ENCODE measurements around the gene AUP1.

Gene AUP1

GRCh38 chr2:74530239-74531187, 1.0 kb upstream of the AUP1 start:
- DNase-seq (ENCODE audit: low read depth): peak; percentile 63

DNA sequence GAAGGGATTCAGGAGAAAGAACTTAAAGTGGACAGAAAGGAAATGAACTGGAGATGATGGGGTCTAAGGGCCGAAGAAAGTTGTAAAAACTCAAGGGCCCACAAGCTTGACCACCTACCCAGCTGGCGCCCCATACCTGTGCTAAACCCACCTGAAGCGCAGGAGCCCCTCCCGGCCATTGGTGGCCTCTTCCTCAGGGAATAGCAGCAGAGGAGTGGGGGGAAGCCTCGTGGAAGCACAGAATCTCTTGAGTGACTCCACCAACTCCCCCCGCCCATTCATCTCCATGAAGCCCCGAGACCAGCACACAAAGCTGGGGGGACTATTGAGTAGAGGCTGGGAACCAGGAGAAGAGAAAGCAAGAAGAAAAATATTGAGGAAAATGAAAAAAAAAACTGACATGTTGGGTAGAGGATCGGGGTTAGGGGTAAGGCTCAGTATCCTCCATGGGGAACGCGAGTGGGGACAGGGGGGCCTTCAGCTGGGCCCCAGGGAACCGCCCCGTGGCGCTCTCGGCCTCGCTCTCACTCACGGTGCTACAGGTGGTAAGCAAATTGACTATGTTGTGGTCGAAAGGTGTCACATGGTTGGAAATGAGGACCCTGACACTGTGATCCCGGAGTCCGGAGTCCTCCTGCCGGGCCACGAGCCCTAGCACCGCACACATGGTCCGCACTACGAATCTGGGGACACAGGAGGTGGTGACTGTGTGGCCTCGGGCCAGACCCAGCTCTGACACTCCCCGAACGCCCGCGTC, 728 bp downstream of the AUP1 start:
- Histone ChIP-seq H3K9me3 (ENCODE audit: control insufficient read depth, low read length) (no peaks in the 10 kb centered on the region), H3K4me1 (ENCODE audit: control insufficient read depth, insufficient read depth, low read length) (peaks cover 27% of the 10 kb centered on the region), H3K36me3 (ENCODE audit: control insufficient read depth, insufficient read depth, low read length, severe bottlenecking) (peaks cover 37% of the 10 kb centered on the region), H3K4me3 (ENCODE audit: low read length) (peak overlapping the region; percentile 98), H3K9ac (ENCODE audit: low read length) (peak overlapping the region; percentile 99), H3K27me3 (replicated peaks; ENCODE audit: control insufficient read depth, insufficient read depth, low read length) (no peaks in the 10 kb centered on the region)
- no peak for DNase-seq (ENCODE audit: low read depth)

More at GRCh38 chr2:74530239-74531187, 1.0 kb upstream of the AUP1 start:
- H3K9ac ChIP-seq (ENCODE audit: low read length): peak overlapping the region; percentile 99
- no peaks in the 10 kb centered on the region for H3K27me3 ChIP-seq (replicated peaks; ENCODE audit: control insufficient read depth, insufficient read depth, low read length)
- peaks cover 37% of the 10 kb centered on the region for H3K36me3 ChIP-seq (ENCODE audit: control insufficient read depth, insufficient read depth, low read length, severe bottlenecking)
- peak overlapping the region; percentile 98 for H3K4me3 ChIP-seq (ENCODE audit: low read length)
- H3K4me1 ChIP-seq (ENCODE audit: control insufficient read depth, insufficient read depth, low read length): peaks cover 27% of the 10 kb centered on the region
- no peaks in the 10 kb centered on the region for H3K9me3 ChIP-seq (ENCODE audit: control insufficient read depth, low read length)

GRCh38 chr2:74527741-74528140, 1.8 kb downstream of the AUP1 start:
- Histone ChIP-seq H3K36me3 (ENCODE audit: control insufficient read depth, insufficient read depth, low read length, severe bottlenecking) (peaks cover 28% of the 10 kb centered on the region), H3K4me1 (ENCODE audit: control insufficient read depth, insufficient read depth, low read length) (peaks cover 27% of the 10 kb centered on the region), H3K9ac (ENCODE audit: low read length) (no peak overlapping the region), H3K4me3 (ENCODE audit: low read length) (peak overlapping the region; percentile 98), H3K9me3 (ENCODE audit: control insufficient read depth, low read length) (no peaks in the 10 kb centered on the region), H3K27me3 (replicated peaks; ENCODE audit: control insufficient read depth, insufficient read depth, low read length) (peaks cover 5% of the 10 kb centered on the region)
- DNase-seq (ENCODE audit: low read depth): no peak

GRCh38 chr2:74526649-74527230, 2.8 kb downstream of the AUP1 start:
- no peaks in the 10 kb centered on the region for H3K9me3 ChIP-seq (ENCODE audit: control insufficient read depth, low read length)
- peaks cover 14% of the 10 kb centered on the region for H3K27me3 ChIP-seq (replicated peaks; ENCODE audit: control insufficient read depth, insufficient read depth, low read length)
- no peak for DNase-seq (ENCODE audit: low read depth)
- no peak overlapping the region for H3K4me3 ChIP-seq (ENCODE audit: low read length)
- peaks cover 23% of the 10 kb centered on the region for H3K36me3 ChIP-seq (ENCODE audit: control insufficient read depth, insufficient read depth, low read length, severe bottlenecking)
- H3K4me1 ChIP-seq (ENCODE audit: control insufficient read depth, insufficient read depth, low read length): peaks cover 24% of the 10 kb centered on the region
- no peak overlapping the region for H3K9ac ChIP-seq (ENCODE audit: low read length)

GRCh38 chr2:74525717-74526648, 3.5 kb downstream of the AUP1 start, which contains the start of gene DQX1:
TSS of gene DQX1 (minus strand) at chr2:74526231. CDS start at chr2:74525729, 502 bp downstream.
- no peak within 1 kb of the TSS for H3K4me3 ChIP-seq (ENCODE audit: low read length)
- no peak for DNase-seq (ENCODE audit: low read depth)
- H3K27me3 ChIP-seq (replicated peaks; ENCODE audit: control insufficient read depth, insufficient read depth, low read length): peaks cover 19% of the 10 kb centered on the region
- no peaks in the 10 kb centered on the region for H3K9me3 ChIP-seq (ENCODE audit: control insufficient read depth, low read length)
- peaks cover 23% of the 10 kb centered on the region for H3K36me3 ChIP-seq (ENCODE audit: control insufficient read depth, insufficient read depth, low read length, severe bottlenecking)
- H3K9ac ChIP-seq (ENCODE audit: low read length): no peak within 1 kb of the TSS
- H3K4me1 ChIP-seq (ENCODE audit: control insufficient read depth, insufficient read depth, low read length): peaks cover 17% of the 10 kb centered on the region

DNA sequence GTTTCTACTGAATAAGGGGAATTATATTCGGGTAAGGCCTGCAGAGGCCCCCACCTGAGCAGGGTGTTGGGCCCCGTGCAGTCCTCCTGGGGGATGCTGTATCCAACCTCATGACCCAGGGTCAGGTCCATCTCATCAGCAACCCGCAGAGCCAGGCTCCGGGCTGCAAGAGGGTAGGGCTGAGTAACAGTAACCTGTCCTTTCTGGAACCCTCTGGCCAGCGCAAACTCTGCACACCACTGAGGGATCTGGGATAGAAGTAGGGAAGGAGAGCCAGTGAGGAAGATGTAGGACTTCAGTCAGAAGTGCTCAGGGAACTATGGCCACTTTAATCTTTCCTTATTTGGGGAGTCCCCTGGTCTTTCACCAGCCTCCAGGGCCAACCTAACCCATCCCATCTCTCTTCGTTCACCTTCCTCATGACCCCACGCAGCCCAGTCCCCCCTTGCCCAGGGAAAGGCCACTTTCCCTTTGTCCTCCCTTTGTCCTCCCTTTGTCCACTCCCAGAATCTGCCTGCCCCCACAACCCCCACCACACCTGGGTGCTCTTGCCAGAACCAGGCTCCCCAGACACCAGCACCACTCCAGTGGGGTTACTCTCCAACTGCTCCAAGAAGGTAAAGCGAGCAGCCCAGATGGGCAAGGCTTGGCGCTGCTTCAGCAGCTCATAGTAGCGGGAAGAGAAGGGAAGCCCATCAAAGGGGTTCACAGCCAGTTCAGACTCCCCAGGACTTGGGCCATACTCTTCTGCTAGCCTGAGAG, 4.4 kb downstream of the AUP1 start:
- peaks cover 23% of the 10 kb centered on the region for H3K36me3 ChIP-seq (ENCODE audit: control insufficient read depth, insufficient read depth, low read length, severe bottlenecking)
- peaks cover 3% of the 10 kb centered on the region for H3K9me3 ChIP-seq (ENCODE audit: control insufficient read depth, low read length)
- no peak overlapping the region for H3K4me3 ChIP-seq (ENCODE audit: low read length)
- no peak overlapping the region for H3K9ac ChIP-seq (ENCODE audit: low read length)
- DNase-seq (ENCODE audit: low read depth): no peak
- H3K4me1 ChIP-seq (ENCODE audit: control insufficient read depth, insufficient read depth, low read length): peaks cover 12% of the 10 kb centered on the region
- peaks cover 28% of the 10 kb centered on the region for H3K27me3 ChIP-seq (replicated peaks; ENCODE audit: control insufficient read depth, insufficient read depth, low read length)

- H3K9ac ChIP-seq (ENCODE audit: low read length): no peak overlapping the region
- no peak overlapping the region for H3K4me3 ChIP-seq (ENCODE audit: low read length)
- H3K4me1 ChIP-seq (ENCODE audit: control insufficient read depth, insufficient read depth, low read length): peaks cover 12% of the 10 kb centered on the region
- peaks cover 23% of the 10 kb centered on the region for H3K36me3 ChIP-seq (ENCODE audit: control insufficient read depth, insufficient read depth, low read length, severe bottlenecking)
- peaks cover 39% of the 10 kb centered on the region for H3K27me3 ChIP-seq (replicated peaks; ENCODE audit: control insufficient read depth, insufficient read depth, low read length)
- peaks cover 3% of the 10 kb centered on the region for H3K9me3 ChIP-seq (ENCODE audit: control insufficient read depth, low read length)
- DNase-seq (ENCODE audit: low read depth): no peak
Measured at GRCh38 chr2:74524005-74524404, 5.5 kb downstream of the AUP1 start.

GRCh38 chr2:74522516-74522915, 7.0 kb downstream of the AUP1 start:
- no peak overlapping the region for H3K4me3 ChIP-seq (ENCODE audit: low read length)
- no peak for DNase-seq (ENCODE audit: low read depth)
- H3K4me1 ChIP-seq (ENCODE audit: control insufficient read depth, insufficient read depth, low read length): no peaks in the 10 kb centered on the region
- peaks cover 19% of the 10 kb centered on the region for H3K36me3 ChIP-seq (ENCODE audit: control insufficient read depth, insufficient read depth, low read length, severe bottlenecking)
- H3K9ac ChIP-seq (ENCODE audit: low read length): no peak overlapping the region
- peaks cover 54% of the 10 kb centered on the region for H3K27me3 ChIP-seq (replicated peaks; ENCODE audit: control insufficient read depth, insufficient read depth, low read length)
- H3K9me3 ChIP-seq (ENCODE audit: control insufficient read depth, low read length): peaks cover 3% of the 10 kb centered on the region

- H3K9me3 ChIP-seq (ENCODE audit: control insufficient read depth, low read length): peaks cover 3% of the 10 kb centered on the region
- H3K27me3 ChIP-seq (replicated peaks; ENCODE audit: control insufficient read depth, insufficient read depth, low read length): peaks cover 90% of the 10 kb centered on the region
- no peaks in the 10 kb centered on the region for H3K4me1 ChIP-seq (ENCODE audit: control insufficient read depth, insufficient read depth, low read length)
- H3K36me3 ChIP-seq (ENCODE audit: control insufficient read depth, insufficient read depth, low read length, severe bottlenecking): no peaks in the 10 kb centered on the region
- no peak overlapping the region for H3K4me3 ChIP-seq (ENCODE audit: low read length)
- no peak overlapping the region for H3K9ac ChIP-seq (ENCODE audit: low read length)
- DNase-seq (ENCODE audit: low read depth): no peak
Measured at GRCh38 chr2:74516650-74517049, 12.9 kb downstream of the AUP1 start.
